Activated CD4-positive, alpha-beta T cell treated with anti-CD3 and anti-CD28 coated beads, Interleukin-2, amount 50 U/mL, for 16 hours (primary cell): ENCODE measurements around the gene LTB4R.

Experiments
- DNase-seq: peaks from one replicate; pipeline ENCODE4 v3.0.0-alpha.2; 2020

LTB4R gene

GRCh38 chr14:24279301-24280186 lies 31.8 kb upstream of the LTB4R start:
- DNase-seq = peak; percentile 66

DNA sequence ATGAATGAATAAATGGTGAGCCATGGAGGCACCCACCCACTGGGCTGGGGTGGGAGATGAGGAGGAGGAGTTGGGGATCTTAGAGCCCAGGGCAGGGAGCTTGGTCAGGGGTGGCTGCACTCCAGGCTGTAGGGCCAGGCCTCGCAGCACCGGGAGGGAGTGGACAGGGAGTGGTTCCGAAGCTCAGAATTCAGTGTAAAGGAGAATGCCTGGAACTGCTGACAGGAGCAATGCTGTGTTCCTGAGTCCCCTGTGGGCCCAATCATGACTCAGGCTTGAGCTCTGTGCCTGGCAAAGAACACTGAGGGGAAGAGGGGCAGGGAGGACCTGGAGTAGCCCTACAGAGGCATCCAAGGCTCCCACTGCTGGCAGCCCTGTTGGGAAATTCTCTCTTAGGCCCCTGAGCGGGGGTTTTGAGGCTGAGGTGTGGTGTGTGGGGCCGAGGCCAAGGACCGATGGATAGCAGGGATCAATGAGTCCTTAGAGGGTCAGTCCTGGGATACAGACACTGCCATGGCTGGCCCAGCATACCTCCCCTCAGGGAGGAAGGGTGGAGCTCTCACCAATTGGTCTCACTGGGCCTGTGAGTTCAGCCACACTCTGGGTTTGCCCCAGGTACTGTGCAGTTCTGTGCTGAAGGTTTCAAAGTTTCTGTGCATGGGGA lies 30.4 kb upstream of the LTB4R start:
- no peak for DNase-seq

- no peak for DNase-seq
Observed at GRCh38 chr14:24281636-24282035, 29.7 kb upstream of the LTB4R start.

DNA sequence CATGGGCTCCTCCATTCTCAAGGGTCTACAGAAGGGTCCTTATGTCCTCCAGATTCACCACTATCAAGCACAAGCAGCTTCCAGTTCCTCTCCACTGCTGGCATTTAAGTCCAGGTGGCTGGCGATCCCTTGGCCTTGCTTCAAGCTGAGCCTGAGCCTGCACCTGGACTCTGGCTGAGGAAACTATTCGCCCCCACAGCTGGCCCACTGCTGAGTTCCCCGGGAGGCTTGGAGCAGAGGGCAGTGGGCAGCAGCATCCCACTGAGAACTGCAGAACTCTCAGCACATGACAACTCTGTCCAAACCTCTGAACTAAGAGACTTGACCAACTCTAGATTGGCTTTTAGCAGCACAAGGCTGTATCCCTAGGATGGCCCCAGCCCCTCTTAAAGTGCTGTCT lies 28.6 kb upstream of the LTB4R start:
- DNase-seq = no peak

- no peak for DNase-seq
Observed at GRCh38 chr14:24283796-24284460, 27.4 kb upstream of the LTB4R start.

DNA sequence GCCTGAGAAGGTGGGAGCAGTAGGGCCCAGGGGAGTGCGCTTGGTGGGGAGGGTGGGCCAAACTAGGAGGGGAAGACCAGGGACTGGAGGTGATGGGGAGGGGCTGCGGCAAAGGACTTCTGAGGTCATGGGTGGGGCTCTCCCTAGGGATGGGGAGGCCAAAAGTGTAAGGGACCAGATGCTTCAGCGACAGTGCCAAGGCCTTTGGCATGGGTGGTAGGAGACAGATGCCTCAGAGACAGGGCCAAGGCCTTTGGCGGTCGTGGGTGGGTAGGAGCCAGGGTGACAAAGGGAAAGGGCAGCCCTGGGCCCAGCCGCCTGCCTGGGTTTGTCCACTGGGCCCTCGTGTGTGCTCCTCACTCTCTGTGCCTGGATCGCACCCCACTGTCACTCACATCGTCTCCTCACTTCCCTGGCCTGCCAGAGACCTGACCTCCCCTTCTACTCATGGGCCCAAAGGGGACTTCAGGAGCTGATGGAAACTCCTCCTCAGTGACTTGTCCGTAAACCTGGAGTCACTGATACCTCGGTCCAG lies 26.7 kb upstream of the LTB4R start:
- no peak for DNase-seq

DNA sequence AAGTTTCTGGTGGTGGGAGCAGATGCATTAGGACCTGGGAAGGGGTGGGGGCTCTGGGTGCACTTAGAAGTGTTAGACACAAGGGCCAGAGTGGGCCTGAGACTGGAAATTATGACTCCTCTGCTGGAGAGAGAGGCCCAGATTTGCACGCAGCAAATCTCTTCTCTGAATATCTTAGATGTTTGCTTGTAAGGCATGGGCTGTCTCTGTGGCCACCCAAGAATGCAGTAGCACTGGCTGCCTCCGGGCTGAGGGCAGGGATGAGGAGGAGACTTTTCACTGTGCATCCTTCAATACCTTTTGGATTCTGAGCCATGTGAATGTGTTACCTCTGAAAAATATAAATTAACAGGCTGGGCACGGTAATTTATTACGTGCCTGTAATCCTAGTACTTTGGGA lies 26.0 kb upstream of the LTB4R start:
- DNase-seq = no peak

GRCh38 chr14:24286996-24287395 lies 24.3 kb upstream of the LTB4R start:
- no peak for DNase-seq

DNA sequence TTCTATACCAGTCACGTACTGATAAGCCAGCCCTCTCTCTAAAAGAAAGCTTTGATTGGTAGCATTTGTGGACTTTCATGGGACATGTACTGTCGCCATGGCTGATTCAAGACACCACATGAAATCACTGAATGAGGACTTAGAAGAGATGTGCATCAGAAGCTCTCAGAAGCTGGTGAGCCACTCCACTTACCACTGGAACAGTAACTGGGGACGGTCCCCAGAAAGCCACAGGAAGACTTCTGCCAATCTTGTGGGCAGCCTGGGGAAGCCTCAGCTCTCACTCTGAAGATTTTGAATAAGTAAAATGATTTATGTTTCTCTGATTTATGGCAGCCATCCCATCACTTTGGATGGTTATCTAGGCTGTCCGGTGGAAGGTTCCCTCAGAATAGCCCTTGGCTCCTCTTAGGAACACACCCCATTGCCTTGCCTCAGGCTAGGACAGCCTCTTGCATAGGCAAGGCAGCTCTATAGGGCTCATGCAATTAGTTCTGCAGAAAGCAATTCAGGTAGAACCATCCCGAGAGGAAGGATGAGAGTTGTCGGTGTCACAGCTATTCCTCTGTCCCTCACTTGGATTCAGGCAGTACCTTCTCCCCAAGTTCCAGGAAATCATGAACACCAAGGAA lies 21.5 kb upstream of the LTB4R start:
- DNase-seq = peak; percentile 84

- no peak for DNase-seq
Observed at GRCh38 chr14:24290746-24291145, 20.6 kb upstream of the LTB4R start.

GRCh38 chr14:24291446-24292117 lies 19.7 kb upstream of the LTB4R start:
- no peak for DNase-seq

- DNase-seq = no peak
Observed at GRCh38 chr14:24292118-24292807, 19.0 kb upstream of the LTB4R start.

DNA sequence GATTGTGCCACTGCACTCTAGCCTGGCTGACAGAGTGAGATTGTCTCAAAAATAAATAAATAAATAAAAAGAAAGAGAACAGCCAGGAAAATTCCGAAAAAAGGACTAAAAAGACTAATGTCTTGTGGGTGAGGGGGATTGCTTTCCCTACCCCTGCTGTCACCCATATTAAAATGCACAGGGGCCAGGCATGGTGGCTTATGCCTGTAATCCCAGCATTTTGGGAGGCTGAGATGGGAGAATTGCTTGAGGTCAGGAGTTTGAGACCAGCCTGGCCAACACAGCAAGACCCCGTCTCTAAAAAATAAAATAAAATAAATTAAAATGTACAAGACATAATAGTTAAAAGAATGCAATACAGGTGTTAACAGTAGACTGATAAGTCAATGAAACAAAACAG lies 17.8 kb upstream of the LTB4R start:
- no peak for DNase-seq

GRCh38 chr14:24296341-24297157 lies 14.8 kb upstream of the LTB4R start:
- peak; percentile 86 for DNase-seq

DNA sequence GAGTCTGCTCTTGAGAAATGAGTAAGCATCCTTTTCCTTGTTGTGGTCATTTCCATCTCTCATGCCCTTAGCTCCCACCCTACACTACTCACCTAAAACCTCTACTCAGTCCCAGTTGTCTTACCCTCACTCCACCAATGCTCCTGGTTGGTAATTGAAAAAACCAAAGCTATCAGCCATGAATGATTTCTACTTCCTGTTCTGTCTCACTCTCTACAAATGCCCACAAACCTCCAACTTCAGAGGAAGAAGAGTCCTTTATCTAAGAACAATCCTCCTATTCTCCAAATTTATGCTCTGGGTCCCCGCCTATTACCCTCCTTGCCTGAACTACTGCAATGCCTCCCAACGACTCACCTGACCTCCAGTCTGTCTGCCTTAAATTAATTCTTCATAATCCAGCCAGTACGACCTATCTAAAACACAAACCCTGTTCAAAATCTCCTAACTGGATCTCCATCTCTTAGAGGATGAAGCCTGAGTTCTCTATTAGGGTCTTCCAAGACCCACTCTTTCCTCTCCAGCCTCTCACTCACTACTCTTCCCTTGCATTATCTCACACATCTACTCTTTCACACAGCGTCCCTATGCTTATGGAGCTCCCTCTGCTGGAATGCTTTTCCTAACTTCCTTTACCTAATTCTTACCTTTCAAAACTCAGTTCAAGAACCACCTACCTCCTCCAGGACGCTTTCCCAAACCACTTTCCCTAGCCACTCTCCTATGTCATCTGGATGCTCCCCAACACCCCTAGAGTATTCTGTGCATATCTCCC lies 13.9 kb upstream of the LTB4R start:
- DNase-seq = no peak

DNA sequence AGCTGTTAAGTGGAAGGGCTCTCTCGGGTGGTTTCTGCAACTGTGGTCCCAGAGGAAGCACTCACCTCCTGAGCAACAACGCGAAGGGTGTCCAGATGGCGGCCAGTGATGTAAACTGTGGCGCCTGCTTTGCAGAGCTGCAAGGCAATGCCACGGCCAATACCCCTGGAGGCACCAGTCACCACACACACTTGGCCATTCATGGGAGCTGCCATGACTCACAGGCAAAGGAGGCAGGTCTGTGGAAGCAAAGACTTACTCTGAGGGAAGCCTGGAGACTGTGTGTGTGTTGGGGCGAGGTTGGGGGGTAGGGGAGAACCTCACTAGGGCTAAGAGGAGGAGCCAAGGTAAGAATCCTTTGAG lies 12.4 kb upstream of the LTB4R start:
- no peak for DNase-seq

GRCh38 chr14:24299255-24300191 lies 11.8 kb upstream of the LTB4R start, which contains the start of the genes DHRS1 and NOP9:
TSS of gene DHRS1 (minus strand) at chr14:24299780. CDS start at chr14:24299106, 674 bp downstream.
TSS of gene NOP9 (plus strand) at chr14:24299850. CDS start at chr14:24299955, 105 bp downstream.
- DNase-seq = peak; percentile 93

- DNase-seq = no peak
Observed at GRCh38 chr14:24300326-24300980, 10.8 kb upstream of the LTB4R start.
